Measurements from ENCODE around the gene GLIPR1L2. TPM values are rescaled to one million over a fixed set of nuclear protein-coding genes. Genes with fewer than 3 reads are reported as not detected.

The GLIPR1L2 gene
- total and polyA plus RNA-seq, 2 experiments from 2014 or later, result 0.92 TPM; not detected in 1

DNA sequence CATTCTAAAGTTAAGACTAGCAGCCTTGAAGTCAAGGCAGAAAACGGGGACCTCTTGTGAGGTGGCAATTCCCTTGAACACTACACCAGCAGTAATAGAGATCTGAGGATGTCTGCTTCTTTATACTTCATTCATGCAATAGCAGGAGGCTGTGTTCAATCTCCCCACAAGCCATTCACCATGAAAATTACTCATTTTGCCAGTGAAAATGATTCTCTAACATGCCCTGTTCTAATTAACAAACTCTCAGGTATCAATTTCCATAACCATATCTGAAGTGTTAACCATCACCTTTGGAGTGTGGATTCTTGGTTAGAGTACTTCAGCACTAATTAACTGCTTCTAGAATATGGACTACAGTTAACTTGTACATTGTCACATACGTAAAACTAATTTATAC lies 86.2 kb downstream of the GLIPR1L2 start:
- no peak for DNase-seq (ENCODE audit: low spot score)
- no peaks in the 10 kb centered on the region for H3K79me2 ChIP-seq
- no peak overlapping the region for H3K27ac ChIP-seq
- WGBS (ENCODE audit: low lambda C conversion rate, missing lambda C conversion rate), result 89% methylated on average over 2 of the region's 2 CpGs
- no peak overlapping the region for H3K4me3 ChIP-seq
- H3K4me1 ChIP-seq (ENCODE audit: insufficient read depth), result peaks cover 6% of the 10 kb centered on the region
- no peaks in the 10 kb centered on the region for H3K9me3 ChIP-seq (ENCODE audit: low read depth)
- H4K20me1 ChIP-seq (ENCODE audit: insufficient read depth, poor library complexity, severe bottlenecking), result no peaks in the 10 kb centered on the region
- no peak overlapping the region for H3K4me2 ChIP-seq
- TF ChIP-seq EZH2 (IDR thresholded peaks at IDR 0.05; ENCODE audit: borderline replicate concordance) (no peak), EZH2phosphoT487 (IDR thresholded peaks at IDR 0.05; ENCODE audit: low read depth, severe bottlenecking, unreplicated experiment) (no peak)
- TF ChIP-seq, protein P1, sequence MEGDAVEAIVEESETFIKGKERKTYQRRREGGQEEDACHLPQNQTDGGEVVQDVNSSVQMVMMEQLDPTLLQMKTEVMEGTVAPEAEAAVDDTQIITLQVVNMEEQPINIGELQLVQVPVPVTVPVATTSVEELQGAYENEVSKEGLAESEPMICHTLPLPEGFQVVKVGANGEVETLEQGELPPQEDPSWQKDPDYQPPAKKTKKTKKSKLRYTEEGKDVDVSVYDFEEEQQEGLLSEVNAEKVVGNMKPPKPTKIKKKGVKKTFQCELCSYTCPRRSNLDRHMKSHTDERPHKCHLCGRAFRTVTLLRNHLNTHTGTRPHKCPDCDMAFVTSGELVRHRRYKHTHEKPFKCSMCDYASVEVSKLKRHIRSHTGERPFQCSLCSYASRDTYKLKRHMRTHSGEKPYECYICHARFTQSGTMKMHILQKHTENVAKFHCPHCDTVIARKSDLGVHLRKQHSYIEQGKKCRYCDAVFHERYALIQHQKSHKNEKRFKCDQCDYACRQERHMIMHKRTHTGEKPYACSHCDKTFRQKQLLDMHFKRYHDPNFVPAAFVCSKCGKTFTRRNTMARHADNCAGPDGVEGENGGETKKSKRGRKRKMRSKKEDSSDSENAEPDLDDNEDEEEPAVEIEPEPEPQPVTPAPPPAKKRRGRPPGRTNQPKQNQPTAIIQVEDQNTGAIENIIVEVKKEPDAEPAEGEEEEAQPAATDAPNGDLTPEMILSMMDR (IDR thresholded peaks at IDR 0.05; ENCODE audit: poor library complexity), result no peak
- H3K36me3 ChIP-seq (replicated peaks; ENCODE audit: insufficient read depth, low read depth), result no peaks in the 10 kb centered on the region
- H2AFZ ChIP-seq, result no peak overlapping the region
- no peaks in the 10 kb centered on the region for H3K9me2 ChIP-seq (replicated peaks; ENCODE audit: insufficient read depth)
- H3K27me3 ChIP-seq, result no peaks in the 10 kb centered on the region

DNA sequence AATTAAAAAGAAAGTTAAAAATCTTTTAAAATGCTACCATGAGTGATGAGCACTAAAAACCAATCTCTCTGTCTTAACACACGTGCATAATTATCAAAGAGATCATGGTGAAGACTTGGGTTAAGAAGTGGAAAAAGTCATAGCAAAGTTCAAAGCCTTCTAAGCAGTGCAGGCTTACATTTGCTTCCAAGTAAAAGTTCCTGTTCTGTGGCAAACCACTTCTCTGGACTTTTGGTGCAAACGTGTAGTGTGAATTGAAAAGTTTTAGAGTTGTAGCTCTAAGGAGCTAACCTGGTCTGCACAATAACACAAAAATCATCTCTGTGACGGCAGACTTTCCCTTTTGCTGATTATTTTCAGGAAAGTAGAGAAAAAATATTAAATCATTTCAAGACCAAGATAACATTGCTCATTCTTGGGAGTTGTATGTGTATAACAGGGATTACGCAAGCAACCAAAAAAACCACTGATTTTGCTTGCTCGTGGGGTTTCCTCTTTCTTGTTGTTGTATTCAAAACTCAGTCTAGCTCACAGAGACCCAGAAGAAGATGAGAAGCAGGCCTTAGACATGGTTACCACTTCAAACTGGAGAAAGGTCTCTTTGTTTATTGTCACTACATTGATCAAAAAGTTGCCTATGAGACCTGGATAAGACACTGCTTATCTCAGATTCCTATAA lies 87.4 kb downstream of the GLIPR1L2 start:
- Histone ChIP-seq H3K79me2 (no peaks in the 10 kb centered on the region), H3K4me1 (ENCODE audit: insufficient read depth) (peaks cover 6% of the 10 kb centered on the region), H3K4me3 (no peak overlapping the region), H3K27ac (peak overlapping the region; percentile 31), H3K4me2 (no peak overlapping the region), H3K9me3 (ENCODE audit: low read depth) (no peaks in the 10 kb centered on the region), H3K9me2 (replicated peaks; ENCODE audit: insufficient read depth) (no peaks in the 10 kb centered on the region), H3K27me3 (no peaks in the 10 kb centered on the region), H3K36me3 (replicated peaks; ENCODE audit: insufficient read depth, low read depth) (no peaks in the 10 kb centered on the region), H2AFZ (no peak overlapping the region), H4K20me1 (ENCODE audit: insufficient read depth, poor library complexity, severe bottlenecking) (no peaks in the 10 kb centered on the region)
- no peak for DNase-seq (ENCODE audit: low spot score)
- 67% methylated on average over 5 of the region's 5 CpGs for WGBS (ENCODE audit: low lambda C conversion rate, missing lambda C conversion rate)
- TF ChIP-seq, protein P1 (IDR thresholded peaks at IDR 0.05; ENCODE audit: poor library complexity), result no peak
- TF ChIP-seq EZH2 (IDR thresholded peaks at IDR 0.05; ENCODE audit: borderline replicate concordance), result no peak
- no peak for TF ChIP-seq EZH2phosphoT487 (IDR thresholded peaks at IDR 0.05; ENCODE audit: low read depth, severe bottlenecking, unreplicated experiment)

DNA sequence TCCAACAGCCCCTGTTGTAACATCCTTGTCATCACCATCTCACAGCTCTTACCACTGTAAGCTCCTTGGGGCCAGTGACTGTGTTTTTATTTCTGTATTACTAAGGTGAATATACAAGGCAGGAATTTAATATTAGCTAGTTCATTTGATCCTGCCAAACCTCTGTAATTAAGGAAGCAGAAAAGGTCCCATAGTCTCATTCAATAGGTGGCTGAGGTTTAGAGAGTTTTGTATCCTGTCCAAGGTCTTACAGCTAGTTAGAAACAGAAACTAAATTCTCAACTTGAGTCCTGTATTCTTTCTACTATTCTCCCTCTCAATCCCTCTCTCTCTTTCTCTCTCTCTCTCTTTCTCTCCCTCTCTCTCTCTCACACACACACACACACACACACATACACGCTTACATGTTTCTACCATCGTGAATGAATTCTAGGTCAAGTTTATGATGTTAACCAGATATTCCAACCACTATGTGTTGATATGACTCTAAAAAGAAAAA lies 89.1 kb downstream of the GLIPR1L2 start:
- Histone ChIP-seq H3K4me3 (no peak overlapping the region), H4K20me1 (ENCODE audit: insufficient read depth, poor library complexity, severe bottlenecking) (no peaks in the 10 kb centered on the region), H2AFZ (peak overlapping the region; percentile 59), H3K4me1 (ENCODE audit: insufficient read depth) (peaks cover 6% of the 10 kb centered on the region), H3K9me2 (replicated peaks; ENCODE audit: insufficient read depth) (no peaks in the 10 kb centered on the region), H3K36me3 (replicated peaks; ENCODE audit: insufficient read depth, low read depth) (no peaks in the 10 kb centered on the region), H3K27ac (peak overlapping the region; percentile 83), H3K79me2 (no peaks in the 10 kb centered on the region), H3K4me2 (peak overlapping the region; percentile 70), H3K27me3 (no peaks in the 10 kb centered on the region), H3K9me3 (ENCODE audit: low read depth) (no peaks in the 10 kb centered on the region)
- WGBS (ENCODE audit: low lambda C conversion rate, missing lambda C conversion rate), result 48% methylated on average over 2 of the region's 2 CpGs
- DNase-seq (ENCODE audit: low spot score), result no peak
- TF ChIP-seq EZH2 (IDR thresholded peaks at IDR 0.05; ENCODE audit: borderline replicate concordance), result no peak
- no peak for TF ChIP-seq EZH2phosphoT487 (IDR thresholded peaks at IDR 0.05; ENCODE audit: low read depth, severe bottlenecking, unreplicated experiment)
- TF ChIP-seq, protein P1 (IDR thresholded peaks at IDR 0.05; ENCODE audit: poor library complexity), result no peak

Measured in hepatocyte (in vitro differentiated cells).